Naive thymus-derived CD4-positive, alpha-beta T cell (primary cell): ENCODE data around the gene CDHR3. TPM values are rescaled to one million over a fixed set of nuclear protein-coding genes. Genes with fewer than 3 reads are reported as not detected.

ENCODE experiments used
- ATAC-seq: fragments of 150-1000 bp; cut with Tn5 transposase; 2 replicates; pipeline ENCODE4 v1.10.0; 2021; ENCODE audit warnings: mild to moderate bottlenecking, moderate library complexity
- CTCF ChIA-PET: fragments of 350-600 bp; sonication (Branson Sonifier 250); formaldehyde crosslinking; loops from one replicate; lab custom pipeline; 2021; ENCODE audit warnings: antibody characterized with exemption; lab: Charles Lee
- POLR2A ChIA-PET: fragments of 350-600 bp; sonication (Branson Sonifier 250); formaldehyde crosslinking; loops from one replicate; lab custom pipeline; 2021; ENCODE audit warnings: antibody characterized with exemption, inconsistent platforms; lab: Charles Lee
- DNase-seq, 9 donors: peaks; one replicate each; pipeline versions ENCODE4 v3.0.0 to v3.0.0-alpha.2; 2020 to 2022; ENCODE audit warnings: mixed read lengths in 1 of 9
- H3K27ac ChIP-seq: one replicate; pipeline ENCODE4 v1.7.0; 2013; ENCODE audit warnings: mild to moderate bottlenecking, low read depth, low read length, moderate library complexity
- H3K27me3 ChIP-seq, 2 donors: one replicate each; pipeline ENCODE4 v1.7.0; 2013; ENCODE audit warnings: low read length in 2 of 2, mild to moderate bottlenecking in 2 of 2, moderate library complexity in 2 of 2; ENCODE audit not compliant: control insufficient read depth in 2 of 2, insufficient read depth in 2 of 2
- H3K36me3 ChIP-seq, 3 experiments: 1 replicate in 2 of 3; 2 replicates in 1 of 3; pipeline ENCODE4 v1.7.0; 2013; ENCODE audit warnings: low read length in 3 of 3, mild to moderate bottlenecking in 3 of 3, moderate library complexity in 1 of 3; ENCODE audit not compliant: insufficient read depth in 3 of 3, control insufficient read depth in 2 of 3
- H3K4me1 ChIP-seq, 2 donors: one replicate each; pipeline ENCODE4 v1.7.0; 2013; ENCODE audit warnings: low read length in 2 of 2, mild to moderate bottlenecking in 2 of 2, moderate library complexity in 1 of 2; ENCODE audit not compliant: control insufficient read depth in 2 of 2, insufficient read depth in 2 of 2
- H3K4me3 ChIP-seq: 2 replicates; pipeline ENCODE4 v1.7.0; 2013; ENCODE audit warnings: mild to moderate bottlenecking, low read length
- H3K9me3 ChIP-seq, 3 experiments: 1 replicate in 2 of 3; 2 replicates in 1 of 3; pipeline ENCODE4 v1.7.0; 2013; ENCODE audit warnings: low read length in 3 of 3; ENCODE audit not compliant: control insufficient read depth in 2 of 3
- H3K27ac Mint-ChIP-seq, 9 donors: one replicate each; pipeline ENCODE4 v1.8.0; 2020 to 2022; ENCODE audit warnings: mixed read lengths in 9 of 9, mild to moderate bottlenecking in 8 of 9, moderate library complexity in 5 of 9, inconsistent platforms in 2 of 9
- H3K27me3 Mint-ChIP-seq, 5 donors: one replicate each; pipeline ENCODE4 v1.8.0; 2021 to 2022; ENCODE audit warnings: mixed read lengths in 5 of 5, mild to moderate bottlenecking in 1 of 5
- H3K36me3 Mint-ChIP-seq, 5 donors: one replicate each; pipeline ENCODE4 v1.8.0; 2020 to 2022; ENCODE audit warnings: mixed read lengths in 5 of 5, mild to moderate bottlenecking in 3 of 5, inconsistent platforms in 1 of 5
- H3K4me1 Mint-ChIP-seq, 7 donors: one replicate each; pipeline ENCODE4 v1.8.0; 2020 to 2022; ENCODE audit warnings: mixed read lengths in 7 of 7, mild to moderate bottlenecking in 3 of 7, inconsistent platforms in 1 of 7
- H3K4me3 Mint-ChIP-seq, 10 donors: one replicate each; pipeline ENCODE4 v1.8.0; 2020 to 2022; ENCODE audit warnings: mild to moderate bottlenecking in 10 of 10, mixed read lengths in 10 of 10, moderate library complexity in 6 of 10, inconsistent platforms in 2 of 10
- H3K9me3 Mint-ChIP-seq, 11 donors: one replicate each; pipeline ENCODE4 v1.8.0; 2020 to 2022; ENCODE audit warnings: mixed read lengths in 11 of 11, mild to moderate bottlenecking in 4 of 11, inconsistent platforms in 1 of 11, moderate library complexity in 1 of 11
- intact Hi-C, 2 donors: fragments of 100-400 bp; cut with micrococcal nuclease; formaldehyde crosslinking; loops; one replicate each; pipeline ENCODE4 v1.15.1; 2023
- polyA plus RNA-seq, 2 donors: library from polyadenylated mRNA; unstranded; fragments of 300-500 nt; fragmentation: Illumina TruSeq; gene quantifications; one replicate each; pipeline ENCODE4 v1.2.3, GENCODE V29; 2021
- total RNA-seq, 6 experiments: library from RNA in 5 of 6; stranded (reverse) in 5 of 6; gene quantifications; 1 replicate in 5 of 6; 2 replicates in 1 of 6; pipeline ENCODE4 v1.2.3 and lab custom pipeline; 2021 to 2026

CDHR3 gene
- total and polyA plus RNA-seq, 7 experiments from 2014 or later = 1.1 to 14.0 (median 6.5) TPM

- peaks cover 26 to 49% of the 10 kb centered on the region in 2 donors for H3K4me1 ChIP-seq
Measured at GRCh38 chr7:106071356-106071998, 108.4 kb downstream of the CDHR3 start.

DNA sequence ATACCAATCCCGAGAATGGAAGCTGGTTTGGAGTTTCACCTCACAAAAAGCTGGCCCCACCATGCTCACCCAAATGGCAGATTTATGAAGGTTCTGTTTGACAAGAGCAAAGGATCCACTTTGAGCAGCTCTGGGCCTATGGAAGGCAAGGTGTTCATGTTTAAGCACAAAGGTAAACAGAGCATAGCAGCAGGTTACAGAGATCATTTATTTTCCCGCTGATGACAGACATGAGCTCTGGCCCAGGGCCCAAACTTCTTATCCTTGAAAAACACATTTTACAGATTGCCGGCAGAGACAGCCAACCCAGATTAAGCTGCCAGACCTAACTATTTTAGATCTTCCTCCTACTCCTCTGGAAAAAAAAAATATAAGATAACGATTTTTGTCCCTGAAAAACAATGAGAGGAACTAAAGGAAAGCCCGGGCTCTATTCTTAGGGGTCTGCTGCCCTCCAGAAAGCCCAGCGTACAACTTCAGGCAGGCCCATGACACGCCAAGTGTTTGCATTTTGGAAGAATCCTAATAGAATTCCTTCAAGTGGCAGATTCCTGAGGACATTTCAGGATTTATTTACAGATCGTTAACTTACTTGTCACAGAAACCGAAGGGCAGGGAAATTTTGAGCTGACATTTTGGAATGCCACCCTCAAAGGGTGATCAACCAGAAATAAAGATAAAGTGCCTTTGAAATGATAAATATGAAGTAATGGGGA lies 109.1 kb downstream of the CDHR3 start:
- CTCF ChIA-PET = interaction anchor here (0.8 to 4.9 kb wide), 14 partner anchors 12 to 310 kb away, joined by 3 to 33 read pairs (median 5); partner anchors contain the start of gene SYPL1
- peak overlapping the region; percentile 74 to 84 (median 79) for H3K4me3 Mint-ChIP-seq
- H3K36me3 ChIP-seq = no peaks in the 10 kb centered on the region
- H3K9me3 Mint-ChIP-seq = no peaks in the 10 kb centered on the region
- no peaks in the 10 kb centered on the region for H3K27me3 Mint-ChIP-seq
- DNase-seq = no peak
- H3K9me3 ChIP-seq = no peaks in the 10 kb centered on the region
- H3K4me3 ChIP-seq = peak overlapping the region; percentile 70
- H3K36me3 Mint-ChIP-seq = no peaks in the 10 kb centered on the region
- peaks cover 31 to 49% of the 10 kb centered on the region in 2 donors for H3K4me1 ChIP-seq
- POLR2A ChIA-PET = interaction anchor here (0.6 to 9.0 kb wide), 22 partner anchors 9 to 1096 kb away, joined by 3 to 143 read pairs (median 4); partner anchors contain the start of genes HBP1, KMT2E, NAMPT and SYPL1
- H3K4me1 Mint-ChIP-seq = peaks cover 38 to 82% (median 69%) of the 10 kb centered on the region in 7 donors
- H3K27me3 ChIP-seq = no peaks in the 10 kb centered on the region
- peak overlapping the region; percentile 80 for H3K27ac ChIP-seq
- peak overlapping the region; percentile 93 to 99 (median 97) for H3K27ac Mint-ChIP-seq
- intact Hi-C loops = loop anchor here (1.0 to 10.0 kb wide), 11 partner anchors 8 to 1096 kb away; partner anchors contain the start of genes SYPL1 (in 2 of the 2) and NAMPT (in 1 of the 2)
- ATAC-seq = peak; percentile 6

More at GRCh38 chr7:106071356-106071998, 108.4 kb downstream of the CDHR3 start:
- Histone ChIP-seq H3K9me3 (no peaks in the 10 kb centered on the region), H3K27ac (peak overlapping the region; percentile 80), H3K36me3 (no peaks in the 10 kb centered on the region), H3K4me3 (peak overlapping the region; percentile 70), H3K27me3 (no peaks in the 10 kb centered on the region)
- CTCF ChIA-PET = interaction anchor here (0.8 to 4.9 kb wide), 14 partner anchors 11 to 310 kb away, joined by 3 to 33 read pairs (median 5); partner anchors contain the start of gene SYPL1
- DNase-seq (peak in 8 of 9 donors; percentile 50 to 75 (median 66)), ATAC-seq (peak; percentile 97)
- Mint-ChIP-seq H3K4me1 (peaks cover 38 to 75% (median 64%) of the 10 kb centered on the region in 7 donors), H3K27ac (peak overlapping the region; percentile 93 to 99 (median 97)), H3K9me3 (no peaks in the 10 kb centered on the region), H3K27me3 (no peaks in the 10 kb centered on the region), H3K4me3 (peak overlapping the region; percentile 74 to 84 (median 79)), H3K36me3 (no peaks in the 10 kb centered on the region)
- POLR2A ChIA-PET = interaction anchor here (0.6 to 9.0 kb wide), 24 partner anchors 9 to 1097 kb away, joined by 3 to 143 read pairs (median 4); partner anchors contain the start of genes HBP1, KMT2E, NAMPT and SYPL1
- intact Hi-C loops = loop anchor here (1.0 to 10.0 kb wide), 11 partner anchors 9 to 1097 kb away; partner anchors contain the start of genes SYPL1 (in 2 of the 2) and NAMPT (in 1 of the 2)

DNA sequence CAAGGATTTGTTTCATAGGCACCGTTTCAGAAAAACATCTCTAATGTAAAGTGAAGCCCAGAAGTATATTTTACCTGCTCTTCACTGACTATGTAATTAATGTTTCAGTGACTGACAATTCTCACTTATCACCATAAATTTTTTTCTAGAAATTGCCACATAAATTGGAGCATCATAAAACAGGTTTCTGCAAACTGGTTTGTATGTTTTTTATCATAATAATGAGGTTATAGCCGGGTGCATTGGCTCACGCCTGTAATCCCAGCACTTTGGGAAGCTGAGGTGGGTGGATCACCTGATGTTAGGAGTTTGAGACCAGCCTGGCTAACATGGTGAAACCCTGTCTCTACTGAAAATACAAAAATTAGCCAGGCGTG lies 109.6 kb downstream of the CDHR3 start:
- no peaks in the 10 kb centered on the region for H3K27me3 Mint-ChIP-seq
- POLR2A ChIA-PET = interaction anchor here (0.7 to 9.0 kb wide), 14 partner anchors 13 to 1096 kb away, joined by 3 to 143 read pairs (median 6); partner anchors contain the start of genes HBP1, KMT2E, NAMPT and SYPL1

DNA sequence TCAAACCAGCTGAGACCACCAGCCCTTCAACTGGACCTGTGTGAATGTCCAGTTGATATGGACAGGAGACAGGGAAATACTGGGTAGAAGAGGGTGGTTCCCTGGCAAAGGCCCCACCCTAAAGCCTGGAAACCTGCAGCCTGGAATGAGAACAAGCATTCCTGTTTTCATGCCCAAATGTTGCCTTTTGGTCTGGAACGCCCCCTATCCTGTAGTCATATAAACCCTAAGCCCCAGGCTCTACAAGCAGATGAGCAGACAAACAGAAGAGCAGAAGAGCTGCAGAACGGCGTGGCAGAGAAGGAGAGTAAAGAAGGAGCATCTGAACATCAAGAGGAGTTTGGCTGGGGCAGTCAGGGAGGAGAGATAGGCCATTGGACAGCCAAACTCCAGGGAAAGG lies 110.6 kb downstream of the CDHR3 start:
- Histone ChIP-seq H3K9me3 (no peaks in the 10 kb centered on the region), H3K4me3 (no peak overlapping the region), H3K27ac (no peak overlapping the region), H3K4me1 (peaks cover 31 to 52% of the 10 kb centered on the region in 2 donors), H3K36me3 (no peaks in the 10 kb centered on the region), H3K27me3 (no peaks in the 10 kb centered on the region)
- DNase-seq (no peak), ATAC-seq (no peak)
- peaks cover 34 to 86% (median 74%) of the 10 kb centered on the region in 7 donors for H3K4me1 Mint-ChIP-seq
- H3K27ac Mint-ChIP-seq = peak overlapping the region; percentile 3 to 99 (median 97)
- intact Hi-C loops = loop anchor here in 1 of 2 donors (10.0 kb wide), 1 partner anchor 211 kb away; the partner anchor contains the start of gene NAMPT
- H3K27me3 Mint-ChIP-seq = peaks cover 0 to 2% (median 0%) of the 10 kb centered on the region in 5 donors
- ChIA-PET CTCF (interaction anchor here (4.9 kb wide), 1 partner anchor 79 kb away, joined by 33 read pairs; no protein-coding TSS in a partner anchor), POLR2A (interaction anchor here (0.6 to 9.0 kb wide), 3 partner anchors 36 to 73 kb away, joined by 4 to 143 read pairs (median 5); partner anchors contain the start of gene SYPL1)
- no peaks in the 10 kb centered on the region for H3K9me3 Mint-ChIP-seq
- no peaks in the 10 kb centered on the region for H3K36me3 Mint-ChIP-seq
- peak overlapping the region in 1 of 10 donors; percentile 4 for H3K4me3 Mint-ChIP-seq

More for the DNA sequence above, 109.6 kb downstream of the CDHR3 start:
- no peak for DNase-seq
- peaks cover 38 to 85% (median 75%) of the 10 kb centered on the region in 7 donors for H3K4me1 Mint-ChIP-seq
- peak overlapping the region; percentile 80 for H3K27ac ChIP-seq
- no peaks in the 10 kb centered on the region for H3K9me3 Mint-ChIP-seq
- H3K4me3 ChIP-seq = no peak overlapping the region
- H3K36me3 Mint-ChIP-seq = no peaks in the 10 kb centered on the region
- H3K27me3 ChIP-seq = no peaks in the 10 kb centered on the region
- intact Hi-C loops = loop anchor here in 1 of 2 donors (10.0 kb wide), 1 partner anchor 212 kb away; the partner anchor contains the start of gene NAMPT
- H3K27ac Mint-ChIP-seq = peak overlapping the region; percentile 93 to 99 (median 97)
- no peaks in the 10 kb centered on the region for H3K9me3 ChIP-seq
- no peak for ATAC-seq
- CTCF ChIA-PET = interaction anchor here (1.1 to 4.9 kb wide), 4 partner anchors 16 to 80 kb away, joined by 4 to 33 read pairs (median 10); no protein-coding TSS in a partner anchor
- H3K4me1 ChIP-seq = peaks cover 31 to 49% of the 10 kb centered on the region in 2 donors
- H3K4me3 Mint-ChIP-seq = peak overlapping the region in 5 of 10 donors; percentile 77 to 84 (median 83)
- no peaks in the 10 kb centered on the region for H3K36me3 ChIP-seq

DNA sequence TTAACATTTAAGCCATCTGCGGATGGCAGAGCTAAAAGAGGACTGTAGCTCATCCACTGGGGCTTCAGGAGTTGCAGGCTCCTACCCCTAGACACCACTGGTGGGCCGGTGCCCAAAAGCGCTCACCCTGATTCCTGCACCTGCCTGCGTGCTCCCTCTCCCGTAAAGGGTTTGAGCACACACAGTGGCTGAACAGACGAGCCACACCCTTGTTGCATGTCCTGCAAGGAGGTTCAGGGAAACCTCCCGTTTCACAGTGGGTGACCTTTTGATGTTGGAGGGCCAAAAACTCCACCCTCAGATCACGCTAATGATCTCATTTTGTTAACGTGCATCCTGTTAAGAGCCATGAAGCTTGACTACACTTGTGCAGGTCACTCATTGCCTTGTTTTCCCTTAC lies 111.2 kb downstream of the CDHR3 start:
- Histone ChIP-seq H3K36me3 (no peaks in the 10 kb centered on the region), H3K27me3 (no peaks in the 10 kb centered on the region), H3K9me3 (no peaks in the 10 kb centered on the region), H3K4me3 (no peak overlapping the region), H3K27ac (no peak overlapping the region), H3K4me1 (peaks cover 31 to 52% of the 10 kb centered on the region in 2 donors)
- H3K4me1 Mint-ChIP-seq = peaks cover 32 to 85% (median 72%) of the 10 kb centered on the region in 7 donors
- ATAC-seq = no peak
- peak overlapping the region in 8 of 9 donors; percentile 32 to 99 (median 96) for H3K27ac Mint-ChIP-seq
- H3K27me3 Mint-ChIP-seq = peaks cover 0 to 3% (median 0%) of the 10 kb centered on the region in 5 donors
- H3K36me3 Mint-ChIP-seq = no peaks in the 10 kb centered on the region
- CTCF ChIA-PET = interaction anchor here (4.9 kb wide), 1 partner anchor 78 kb away, joined by 33 read pairs; no protein-coding TSS in a partner anchor
- no peaks in the 10 kb centered on the region for H3K9me3 Mint-ChIP-seq
- no peak overlapping the region for H3K4me3 Mint-ChIP-seq
- intact Hi-C loops = loop anchor here in 1 of 2 donors (10.0 kb wide), 1 partner anchor 211 kb away; the partner anchor contains the start of gene NAMPT
- no peak for DNase-seq
- POLR2A ChIA-PET = interaction anchor here (0.6 to 9.0 kb wide), 2 partner anchors 37 to 38 kb away, joined by 4 to 143 read pairs; partner anchors contain the start of gene SYPL1
